GM12874 (cell line): ENCODE results near the gene WLS.

Experiments
- TF ChIP-seq, protein P1 (sequence below): IDR thresholded peaks from 2 replicates; pipeline ENCODE4 v1.5.1; 2011; ENCODE audit warnings: low read depth, mild to moderate bottlenecking, control low read depth, low read length, moderate library complexity; ENCODE audit not compliant: insufficient read depth

The WLS gene

DNA sequence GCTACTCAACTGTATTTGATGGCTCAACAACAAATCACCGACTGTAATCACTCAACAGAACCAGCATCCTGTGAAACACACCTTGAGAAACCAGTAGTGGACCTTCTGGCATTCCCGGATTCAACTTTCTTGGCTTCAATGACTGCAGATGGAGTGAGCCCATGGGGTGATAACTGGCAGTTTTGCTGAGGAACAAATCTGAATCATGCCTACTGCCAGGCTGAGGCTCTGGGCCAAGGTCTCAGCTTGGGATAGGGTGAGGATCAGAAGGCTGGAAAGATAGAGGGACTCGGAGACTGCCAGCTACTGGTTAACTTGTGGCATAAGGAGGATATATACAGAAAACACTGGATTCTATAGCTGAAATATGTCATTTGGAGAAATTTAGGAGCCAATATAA lies 118.4 kb downstream of the WLS start:
- TF ChIP-seq, protein P1, sequence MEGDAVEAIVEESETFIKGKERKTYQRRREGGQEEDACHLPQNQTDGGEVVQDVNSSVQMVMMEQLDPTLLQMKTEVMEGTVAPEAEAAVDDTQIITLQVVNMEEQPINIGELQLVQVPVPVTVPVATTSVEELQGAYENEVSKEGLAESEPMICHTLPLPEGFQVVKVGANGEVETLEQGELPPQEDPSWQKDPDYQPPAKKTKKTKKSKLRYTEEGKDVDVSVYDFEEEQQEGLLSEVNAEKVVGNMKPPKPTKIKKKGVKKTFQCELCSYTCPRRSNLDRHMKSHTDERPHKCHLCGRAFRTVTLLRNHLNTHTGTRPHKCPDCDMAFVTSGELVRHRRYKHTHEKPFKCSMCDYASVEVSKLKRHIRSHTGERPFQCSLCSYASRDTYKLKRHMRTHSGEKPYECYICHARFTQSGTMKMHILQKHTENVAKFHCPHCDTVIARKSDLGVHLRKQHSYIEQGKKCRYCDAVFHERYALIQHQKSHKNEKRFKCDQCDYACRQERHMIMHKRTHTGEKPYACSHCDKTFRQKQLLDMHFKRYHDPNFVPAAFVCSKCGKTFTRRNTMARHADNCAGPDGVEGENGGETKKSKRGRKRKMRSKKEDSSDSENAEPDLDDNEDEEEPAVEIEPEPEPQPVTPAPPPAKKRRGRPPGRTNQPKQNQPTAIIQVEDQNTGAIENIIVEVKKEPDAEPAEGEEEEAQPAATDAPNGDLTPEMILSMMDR = no peak

DNA sequence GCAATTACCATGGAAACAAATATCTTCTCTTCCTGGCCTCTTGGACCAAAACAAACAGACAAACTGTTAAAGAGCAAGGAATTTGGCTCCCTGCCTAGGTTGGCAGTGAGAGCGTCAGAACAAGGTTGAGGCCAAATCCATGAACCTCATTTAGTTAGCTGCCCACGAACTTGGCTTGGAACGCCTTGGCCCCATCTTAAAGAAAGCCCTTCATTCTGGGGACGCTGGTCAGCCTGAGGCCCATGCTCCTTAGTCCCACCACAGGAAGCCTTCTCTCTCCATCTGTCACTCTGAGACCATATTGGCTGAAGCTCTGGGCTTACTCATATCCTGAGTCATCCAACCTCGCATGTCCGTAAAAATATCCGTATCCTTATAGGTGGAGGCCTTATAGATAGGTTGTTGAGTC lies 119.5 kb downstream of the WLS start:
- TF ChIP-seq, protein P1 = no peak

DNA sequence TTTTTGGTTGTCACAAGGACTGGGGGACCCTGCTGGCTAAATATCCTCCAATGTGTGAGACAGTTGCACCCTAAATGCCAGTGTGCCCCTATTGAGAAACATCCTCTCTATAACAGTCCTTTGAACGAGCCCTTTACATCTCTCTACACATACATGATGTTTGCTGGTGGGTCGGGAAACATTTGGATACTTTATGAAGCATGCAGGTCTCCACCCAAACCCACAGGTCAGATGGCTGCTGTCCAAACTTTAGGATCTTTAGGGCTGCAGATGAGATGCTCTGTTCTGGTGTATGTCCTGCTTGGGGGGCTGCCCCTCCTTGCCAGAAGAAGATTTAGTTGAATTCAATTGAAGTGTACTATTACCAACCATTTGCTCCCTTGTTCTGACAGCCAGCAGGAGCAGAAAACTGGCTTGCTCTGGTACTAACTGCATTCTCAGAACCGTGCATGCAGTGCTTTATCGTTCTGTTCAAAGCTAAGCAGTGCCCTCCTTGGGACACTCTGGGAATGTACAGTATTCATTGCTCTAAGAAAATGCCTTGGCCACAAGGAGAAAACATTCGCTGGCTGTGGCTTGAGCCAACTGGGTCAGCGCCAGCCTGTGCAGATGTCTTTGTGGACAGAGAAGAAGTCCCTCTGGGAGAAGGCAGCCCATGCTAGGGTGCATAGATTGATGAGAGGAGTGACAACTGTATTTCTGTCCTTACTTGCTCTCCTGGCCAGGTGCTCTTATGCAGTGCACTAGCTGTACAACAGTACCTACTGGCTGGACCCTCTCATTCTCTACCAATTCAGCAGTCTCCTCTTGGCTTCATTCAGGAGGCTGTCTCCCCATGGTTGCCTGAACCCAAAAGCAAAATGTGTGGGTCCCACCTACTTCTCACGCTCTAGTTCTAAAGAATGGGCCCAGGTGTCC lies 120.5 kb downstream of the WLS start:
- TF ChIP-seq, protein P1 = no peak

DNA sequence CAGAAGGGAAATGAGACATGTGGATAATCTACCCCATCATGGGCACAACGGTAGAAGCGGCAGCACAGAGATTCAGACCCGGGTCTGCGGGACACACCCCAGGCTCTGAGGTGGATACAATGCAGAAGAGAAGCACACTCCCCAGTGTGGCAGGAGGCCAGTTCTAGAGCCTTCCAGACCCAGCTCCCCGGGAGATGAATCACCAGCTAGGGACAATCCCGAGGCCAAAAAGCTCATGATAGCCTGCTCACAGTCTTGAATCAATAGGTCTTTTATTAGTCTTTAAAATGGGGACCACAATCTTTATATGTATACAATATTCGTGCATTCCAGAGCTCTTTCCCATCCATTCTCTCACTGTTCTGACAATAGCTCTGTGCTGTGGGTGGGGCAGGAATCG lies 124.6 kb downstream of the WLS start:
- TF ChIP-seq, protein P1 = no peak

- TF ChIP-seq, protein P1 = no peak
Measured at GRCh38 chr1:68103884-68104554, 128.3 kb downstream of the WLS start.

DNA sequence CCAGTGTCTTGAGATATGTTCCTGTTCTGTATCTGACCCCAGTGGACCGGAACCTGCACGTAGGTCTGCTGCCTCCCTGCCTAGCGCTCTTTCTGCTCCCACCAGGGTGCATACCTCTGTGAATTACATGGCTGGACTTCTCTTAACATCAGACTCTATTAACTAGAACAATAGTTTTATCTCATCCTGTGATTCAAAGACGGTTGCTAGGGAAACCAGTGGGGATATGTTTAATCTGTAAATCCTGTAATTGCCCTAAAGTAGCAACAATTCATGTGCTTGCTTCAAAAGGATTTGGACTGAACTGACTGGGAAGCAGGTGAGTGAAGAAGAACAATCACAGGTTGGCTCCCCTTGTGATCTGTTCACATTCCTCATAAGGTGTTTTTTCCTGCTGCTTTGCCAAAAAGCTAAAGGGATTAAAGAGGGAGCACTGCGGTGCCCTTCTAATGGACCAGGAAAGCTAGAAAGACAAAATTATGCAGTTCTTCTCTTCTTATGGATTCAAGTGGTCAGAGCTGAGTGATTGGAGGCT lies 129.2 kb downstream of the WLS start:
- TF ChIP-seq, protein P1 = no peak

- TF ChIP-seq, protein P1 = no peak
Measured at GRCh38 chr1:68101829-68102228, 130.5 kb downstream of the WLS start.
